OCI-LY3 (cell line): ENCODE data around the gene DNAJC7.

Experiments used
- EZH2phosphoT487 ChIP-seq: fragments of 200-600 bp; shearing (Covaris generic); IDR thresholded peaks from 2 replicates; pipeline ENCODE4 v1.6.1; 2018; ENCODE audit warnings: antibody characterized with exemption, mixed run types, low read depth
- TF ChIP-seq, protein P1 (sequence below): fragments of 200-600, 300-600 bp; sonication (generic); IDR thresholded peaks from 2 replicates; pipeline ENCODE4 v1.5.1; 2014; ENCODE audit warnings: antibody characterized with exemption, low read length, low read depth

DNA sequence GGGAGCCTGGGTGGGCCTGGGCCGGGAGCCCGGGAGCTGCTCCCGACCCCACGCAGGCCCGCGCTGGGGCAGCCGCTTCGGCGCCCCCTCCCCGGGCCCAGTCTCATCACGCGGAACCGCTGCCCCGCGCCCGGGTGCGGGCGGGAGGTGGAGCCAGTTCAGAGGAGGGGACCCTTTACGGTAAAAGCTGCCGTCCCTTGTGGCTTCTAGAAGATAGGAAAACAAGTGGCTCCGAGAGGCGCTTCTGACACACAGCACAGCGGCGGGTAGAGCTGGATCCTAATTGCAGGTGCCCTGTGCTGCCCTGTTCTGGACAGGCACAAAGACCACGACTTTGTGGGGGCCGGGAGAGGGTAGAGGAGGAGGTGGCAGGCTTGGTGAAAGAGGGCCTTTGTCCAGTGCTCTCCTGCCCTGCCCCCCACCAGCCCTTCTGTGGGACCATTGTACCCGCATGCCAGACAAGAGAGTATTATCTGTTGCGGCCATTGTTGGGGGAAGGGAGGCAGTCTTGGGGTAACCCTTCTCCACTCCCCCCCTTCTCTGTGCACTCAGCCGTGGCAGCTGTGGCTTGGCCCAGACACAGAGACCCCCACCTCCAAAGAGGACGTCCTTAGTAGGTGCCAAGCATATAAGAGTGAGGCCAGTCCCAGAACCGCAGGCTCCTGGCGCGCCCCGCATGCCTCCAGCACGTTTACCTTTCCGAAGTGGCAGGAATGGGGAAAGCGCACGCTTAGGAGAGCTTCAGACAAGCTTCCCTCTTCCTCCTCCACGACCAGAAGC is 49.9 kb downstream of the DNAJC7 start:
- TF ChIP-seq, protein P1, sequence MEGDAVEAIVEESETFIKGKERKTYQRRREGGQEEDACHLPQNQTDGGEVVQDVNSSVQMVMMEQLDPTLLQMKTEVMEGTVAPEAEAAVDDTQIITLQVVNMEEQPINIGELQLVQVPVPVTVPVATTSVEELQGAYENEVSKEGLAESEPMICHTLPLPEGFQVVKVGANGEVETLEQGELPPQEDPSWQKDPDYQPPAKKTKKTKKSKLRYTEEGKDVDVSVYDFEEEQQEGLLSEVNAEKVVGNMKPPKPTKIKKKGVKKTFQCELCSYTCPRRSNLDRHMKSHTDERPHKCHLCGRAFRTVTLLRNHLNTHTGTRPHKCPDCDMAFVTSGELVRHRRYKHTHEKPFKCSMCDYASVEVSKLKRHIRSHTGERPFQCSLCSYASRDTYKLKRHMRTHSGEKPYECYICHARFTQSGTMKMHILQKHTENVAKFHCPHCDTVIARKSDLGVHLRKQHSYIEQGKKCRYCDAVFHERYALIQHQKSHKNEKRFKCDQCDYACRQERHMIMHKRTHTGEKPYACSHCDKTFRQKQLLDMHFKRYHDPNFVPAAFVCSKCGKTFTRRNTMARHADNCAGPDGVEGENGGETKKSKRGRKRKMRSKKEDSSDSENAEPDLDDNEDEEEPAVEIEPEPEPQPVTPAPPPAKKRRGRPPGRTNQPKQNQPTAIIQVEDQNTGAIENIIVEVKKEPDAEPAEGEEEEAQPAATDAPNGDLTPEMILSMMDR, result no peak
- no peak for TF ChIP-seq EZH2phosphoT487
